SW480 (cell line): ENCODE results near the gene GBP3.
"Not testable (repeated sequence)": the region's sequence is repeated elsewhere in the genome, so short reads cannot be mapped to it uniquely, and the experiment has no call there.

Source experiments
- DNase-seq: peaks from one replicate; pipeline ENCODE4 v3.0.0-alpha.2; 2016; ENCODE audit warnings: low spot score

The GBP3 gene

GRCh38 chr1:89022167-89022959 lies at the start of gene GBP3:
Gene GBP3 (minus strand): TSS chr1:89022866. CDS start chr1:89020721, 2,145 bp downstream.
- DNase-seq, result peak; percentile 38

- DNase-seq, result no peak
Measured at GRCh38 chr1:89070509-89070908, 47.8 kb upstream of the GBP3 start.

GRCh38 chr1:89069951-89070350 lies 47.3 kb upstream of the GBP3 start:
- DNase-seq, result no peak

- no peak for DNase-seq
Measured at GRCh38 chr1:89068291-89068690, 45.6 kb upstream of the GBP3 start.

- DNase-seq, result peak; percentile 9
Measured at GRCh38 chr1:89065079-89065868, 42.6 kb upstream of the GBP3 start, which contains the start of gene GBP1. Gene GBP1 (minus strand): TSS chr1:89065208. CDS start chr1:89063234, 1,974 bp downstream.

- no peak for DNase-seq
Measured at GRCh38 chr1:89064632-89065031, 42.0 kb upstream of the GBP3 start.

GRCh38 chr1:89063094-89063493 lies 40.4 kb upstream of the GBP3 start:
- no peak for DNase-seq

- DNase-seq, result no peak
Measured at GRCh38 chr1:89060091-89060490, 37.4 kb upstream of the GBP3 start.

GRCh38 chr1:89051955-89052312 lies 29.3 kb upstream of the GBP3 start:
- DNase-seq, result no peak

- no peak for DNase-seq
Measured at GRCh38 chr1:89051300-89051954, 28.8 kb upstream of the GBP3 start.

GRCh38 chr1:89050649-89051033 lies 28.0 kb upstream of the GBP3 start:
- DNase-seq, result no peak

- DNase-seq, result not testable (repeated sequence)
Measured at GRCh38 chr1:89049901-89050648, 27.4 kb upstream of the GBP3 start.

- DNase-seq, result not testable (repeated sequence)
Measured at GRCh38 chr1:89049187-89049586, 26.5 kb upstream of the GBP3 start.

- no peak for DNase-seq
Measured at GRCh38 chr1:89047734-89048133, 25.1 kb upstream of the GBP3 start.

GRCh38 chr1:89046318-89047183 lies 23.9 kb upstream of the GBP3 start:
- not testable (repeated sequence) for DNase-seq

GRCh38 chr1:89044970-89045721 lies 22.5 kb upstream of the GBP3 start:
- no peak for DNase-seq

GRCh38 chr1:89043940-89044339 lies 21.3 kb upstream of the GBP3 start:
- DNase-seq, result no peak

- DNase-seq, result no peak
Measured at GRCh38 chr1:89042491-89042890, 19.8 kb upstream of the GBP3 start.

- no peak for DNase-seq
Measured at GRCh38 chr1:89041721-89042120, 19.1 kb upstream of the GBP3 start.

GRCh38 chr1:89041119-89041641 lies 18.5 kb upstream of the GBP3 start:
- no peak for DNase-seq
